Fibroblast of skin of abdomen (primary cell): Measurements from ENCODE around the gene LBHD2. TPM values are rescaled to one million over a fixed set of nuclear protein-coding genes. Genes with fewer than 3 reads are reported as not detected.
"Not testable (repeated sequence)": the region's sequence is repeated elsewhere in the genome, so short reads cannot be mapped to it uniquely, and the experiment has no call there.

Experiments used
- DNase-seq: peaks from one replicate; pipeline ENCODE4 v3.0.0-alpha.2; 2013
- polyA plus RNA-seq, 2 experiments: library from polyadenylated mRNA; unstranded; fragments of 120-200 nt; gene quantifications; one replicate each; pipeline ENCODE4 v1.2.1, GENCODE V29; 2013; ENCODE audit not compliant: insufficient read length in 2 of 2

The LBHD2 gene
- polyA plus RNA-seq (2013, experiment 1 of 2; ENCODE audit: insufficient read length), result not detected
- polyA plus RNA-seq (2013, experiment 2 of 2; ENCODE audit: insufficient read length), result not detected

- no peak for DNase-seq
These were observed at the start of gene LBHD2 for GRCh38 chr14:103084021-103084919. Gene LBHD2, plus strand, starts transcription at chr14:103084210. Its CDS starts 1,803 bp downstream, at chr14:103086013.

DNA sequence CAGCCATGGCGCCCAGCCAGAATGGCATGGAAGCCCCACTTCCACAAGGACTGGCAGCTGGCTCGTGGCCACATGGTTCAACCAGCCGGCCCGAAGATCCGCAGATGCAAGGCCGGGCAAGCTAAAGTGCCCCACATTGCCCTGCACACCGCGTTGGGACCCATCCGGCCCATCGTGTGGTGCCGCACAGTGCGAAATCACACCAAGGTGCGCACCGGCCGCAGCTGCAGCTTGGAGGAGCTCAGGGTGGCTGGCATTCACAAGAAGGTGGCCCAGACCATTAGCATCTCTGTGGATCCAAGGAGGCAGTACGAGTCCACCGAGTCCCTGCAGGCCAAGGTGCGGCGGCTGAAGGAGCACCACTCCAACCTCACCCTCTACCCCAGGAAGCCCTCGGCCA, 42.5 kb upstream of the LBHD2 start:
- no peak for DNase-seq

DNA sequence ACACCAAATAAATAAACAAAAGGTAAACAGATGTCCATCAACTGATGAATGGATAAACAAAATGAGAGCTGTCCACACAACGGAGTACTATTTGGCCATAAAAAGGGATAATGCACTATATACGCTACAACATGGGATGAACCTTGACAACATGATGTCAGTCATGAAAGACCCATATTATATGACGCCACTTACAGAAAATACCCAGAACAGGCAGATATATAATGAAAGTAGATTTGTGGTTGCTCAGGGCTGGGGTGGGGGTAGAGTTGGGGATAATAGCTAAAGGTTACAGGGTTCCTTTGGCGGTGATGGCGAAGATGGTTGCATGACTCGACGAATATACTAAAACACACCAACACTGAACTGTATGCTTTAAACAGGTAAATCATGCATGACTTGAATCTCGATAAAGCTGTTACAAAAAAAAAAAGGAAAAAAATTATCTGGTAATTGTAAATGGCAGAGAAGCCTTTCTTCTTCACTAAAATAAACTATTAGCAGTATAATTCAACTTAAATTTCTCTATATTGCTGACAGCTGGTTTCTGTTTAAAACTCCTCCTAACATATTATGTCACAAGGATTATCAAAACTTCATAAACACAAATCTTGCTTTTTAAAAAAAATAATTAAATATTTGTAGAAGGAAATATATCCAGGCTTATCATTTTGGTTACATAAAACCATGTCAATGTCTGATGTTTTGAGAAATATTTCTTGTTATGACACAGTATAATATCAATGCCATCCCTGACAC, 40.6 kb upstream of the LBHD2 start:
- no peak for DNase-seq

DNA sequence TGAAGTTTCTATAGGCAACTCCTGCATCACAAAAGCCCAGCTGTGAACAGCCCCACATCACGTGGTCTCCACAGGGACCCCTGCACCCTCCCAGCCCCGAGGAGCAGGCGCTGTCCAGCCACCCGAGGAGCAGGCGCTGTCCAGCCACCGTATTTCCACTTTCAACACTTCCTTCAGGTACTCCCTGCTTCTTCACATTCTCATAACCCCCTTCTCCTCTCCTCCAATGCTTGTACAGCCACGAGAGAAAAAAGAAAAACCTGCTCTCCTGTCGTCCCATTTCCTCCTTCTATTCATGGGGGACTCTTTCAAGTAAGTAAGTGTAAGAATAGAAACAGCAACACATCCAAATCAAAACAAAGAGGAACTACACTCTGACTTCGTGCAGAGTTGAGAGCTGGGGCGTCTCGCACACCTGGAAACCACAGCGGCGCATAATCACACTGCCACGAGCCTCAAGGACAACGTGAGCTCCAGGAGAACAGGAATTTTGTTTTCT, 38.6 kb upstream of the LBHD2 start:
- DNase-seq, result no peak

GRCh38 chr14:103047453-103047852, 36.6 kb upstream of the LBHD2 start:
- not testable (repeated sequence) for DNase-seq

- DNase-seq, result no peak
These were observed 33.1 kb upstream of the LBHD2 start for GRCh38 chr14:103050935-103051334.

DNA sequence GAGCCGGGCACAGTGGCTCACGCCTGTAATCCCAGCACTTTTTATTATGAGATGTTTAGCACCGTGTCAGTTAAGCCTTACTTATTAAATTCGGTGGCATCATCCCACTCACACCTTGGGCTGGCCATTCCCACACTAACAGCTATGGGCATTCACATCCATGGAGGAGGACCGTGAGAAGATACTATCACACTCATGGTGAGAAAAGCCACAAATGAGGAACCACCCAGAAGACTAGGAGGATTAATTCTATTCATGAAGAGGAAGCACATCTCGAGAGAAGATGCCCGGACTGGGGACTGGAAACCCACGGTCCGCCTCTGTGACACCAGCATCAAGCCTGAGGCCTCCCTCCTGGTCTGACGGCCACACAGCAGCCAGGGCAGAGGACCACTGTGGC, 31.6 kb upstream of the LBHD2 start:
- DNase-seq, result no peak

DNA sequence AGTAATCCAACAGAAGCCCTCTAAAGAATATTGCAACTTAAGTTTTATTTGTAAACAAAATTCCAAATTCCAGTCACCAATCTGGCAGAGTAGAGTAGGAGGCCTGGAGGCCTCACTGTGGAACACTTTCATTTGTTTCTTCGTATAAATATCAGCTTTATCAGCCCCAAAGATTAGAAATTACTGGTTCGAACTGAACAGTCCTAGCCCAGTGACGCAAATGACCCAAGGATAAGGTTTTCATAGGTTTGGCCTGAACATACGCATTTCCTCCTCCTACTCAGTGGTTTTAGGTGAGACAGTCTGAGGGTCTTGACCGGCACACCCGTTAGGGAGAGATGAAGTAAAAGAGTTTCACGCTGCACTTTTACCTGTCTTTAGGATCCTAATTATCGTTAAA, 28.3 kb upstream of the LBHD2 start:
- no peak for DNase-seq

GRCh38 chr14:103056322-103057027, 27.5 kb upstream of the LBHD2 start:
- DNase-seq, result peak; percentile 75

GRCh38 chr14:103057028-103057371, 27.0 kb upstream of the LBHD2 start:
- DNase-seq, result no peak

- peak; percentile 96 for DNase-seq
These were observed 26.4 kb upstream of the LBHD2 start, which contains the start of gene CDC42BPB for GRCh38 chr14:103057372-103058163. Gene CDC42BPB, minus strand, starts transcription at chr14:103057549. Its CDS starts 376 bp downstream, at chr14:103057173.

DNA sequence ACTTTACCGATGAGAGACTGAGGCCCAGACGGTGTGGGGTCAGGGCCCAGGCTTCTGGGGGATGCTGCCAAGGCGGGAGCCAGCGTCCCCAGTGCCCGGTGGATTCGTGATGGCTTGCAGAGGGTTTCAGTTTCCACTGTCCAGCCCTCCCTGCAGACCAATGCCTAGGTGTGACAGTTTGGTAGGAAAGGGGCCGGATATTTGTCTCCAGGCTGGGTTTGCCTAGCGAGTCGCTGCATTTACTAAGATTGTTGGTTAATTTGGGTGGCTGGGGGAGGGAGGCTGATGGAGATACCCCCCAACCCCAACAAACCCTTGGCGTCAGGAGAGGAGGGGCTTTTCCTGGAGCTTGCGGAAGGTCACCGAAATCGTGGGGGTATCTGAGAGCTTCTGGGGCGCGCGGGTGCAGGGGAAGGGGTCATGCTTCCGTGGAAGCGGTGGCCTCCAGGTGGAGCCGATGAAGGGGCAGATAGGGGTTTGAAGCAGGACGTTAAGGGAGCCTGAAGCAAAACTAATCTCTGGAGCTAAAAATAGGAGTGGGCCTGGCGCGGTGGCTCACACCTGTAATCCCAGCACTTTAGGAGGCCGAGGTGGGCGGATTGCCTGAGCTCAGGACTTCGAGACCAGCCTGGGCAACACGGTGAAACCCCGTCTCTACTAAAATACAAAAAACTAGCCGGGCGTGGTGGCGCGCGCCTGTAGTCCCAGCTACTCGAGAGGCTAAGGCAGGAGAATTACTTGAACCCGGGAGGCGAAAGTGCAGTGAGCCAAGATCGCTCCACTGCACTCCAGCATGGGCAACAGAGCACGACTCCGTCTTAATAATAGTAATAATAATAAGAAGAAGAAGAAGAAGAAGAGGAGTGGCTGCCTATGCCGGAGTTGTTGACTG, 25.6 kb upstream of the LBHD2 start:
- DNase-seq, result no peak

DNA sequence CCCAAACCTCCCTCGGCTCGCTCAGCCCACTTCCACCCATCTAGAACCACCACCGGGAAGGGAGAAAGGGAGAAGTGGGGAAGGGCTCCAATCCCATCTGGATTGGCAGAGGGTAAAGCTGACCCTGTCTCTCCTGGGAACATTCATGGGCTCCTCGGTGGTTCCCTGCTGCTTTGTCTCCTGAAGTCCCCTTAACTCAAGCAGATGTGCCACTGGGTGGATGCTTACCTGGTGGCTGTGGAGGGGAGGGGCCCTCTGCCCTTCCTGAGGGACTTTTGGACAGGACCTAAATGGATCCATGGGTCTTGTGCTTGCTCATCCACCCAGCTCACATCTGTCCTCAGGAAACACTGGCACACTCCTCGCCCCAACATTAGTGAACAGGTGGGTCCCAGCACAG, 24.5 kb upstream of the LBHD2 start:
- DNase-seq, result no peak

DNA sequence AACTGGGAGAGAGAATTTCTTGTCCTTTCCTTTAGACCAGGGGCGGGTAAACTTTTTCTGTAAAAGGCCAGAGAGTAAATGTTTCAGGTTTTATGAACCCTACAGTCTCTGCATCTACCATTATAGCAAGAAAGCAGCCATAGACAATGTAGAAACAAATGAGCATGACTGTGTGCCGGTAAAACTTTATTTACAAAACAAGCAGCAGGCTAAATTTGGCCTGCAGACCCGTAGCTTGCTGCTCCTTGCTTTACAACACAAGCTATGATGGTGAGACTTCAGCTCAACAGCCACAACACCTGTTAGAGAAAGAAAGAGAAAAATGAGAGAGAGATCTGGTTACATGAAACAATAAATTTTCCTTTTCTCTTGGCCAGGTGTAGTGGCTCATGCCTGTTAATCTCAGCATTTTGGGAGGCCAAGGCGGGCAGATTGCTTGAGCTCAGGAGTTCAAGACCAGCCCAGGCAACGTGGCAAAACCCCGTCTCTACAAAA, 22.5 kb upstream of the LBHD2 start:
- no peak for DNase-seq

- DNase-seq, result no peak
These were observed 19.6 kb upstream of the LBHD2 start for GRCh38 chr14:103064436-103064835.

DNA sequence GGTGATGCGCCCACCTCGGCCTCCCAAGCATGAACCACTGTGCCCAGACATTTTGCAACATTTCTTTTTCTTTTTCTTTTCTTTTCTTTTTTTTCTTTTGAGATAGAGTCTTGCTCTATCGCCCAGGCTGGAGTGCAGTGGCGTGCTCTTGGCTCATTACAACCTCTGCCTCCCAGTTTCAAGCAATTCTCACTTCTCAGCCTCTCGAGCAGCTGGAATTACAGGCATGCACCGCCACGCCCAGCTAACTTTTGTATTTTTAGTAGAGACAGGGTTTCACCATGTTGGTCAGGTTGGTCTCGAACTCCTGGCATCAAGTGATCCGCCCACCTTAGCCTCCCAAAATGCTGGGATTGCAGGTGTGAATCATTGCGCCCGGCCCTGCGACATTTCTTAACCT, 19.0 kb upstream of the LBHD2 start:
- DNase-seq, result no peak

DNA sequence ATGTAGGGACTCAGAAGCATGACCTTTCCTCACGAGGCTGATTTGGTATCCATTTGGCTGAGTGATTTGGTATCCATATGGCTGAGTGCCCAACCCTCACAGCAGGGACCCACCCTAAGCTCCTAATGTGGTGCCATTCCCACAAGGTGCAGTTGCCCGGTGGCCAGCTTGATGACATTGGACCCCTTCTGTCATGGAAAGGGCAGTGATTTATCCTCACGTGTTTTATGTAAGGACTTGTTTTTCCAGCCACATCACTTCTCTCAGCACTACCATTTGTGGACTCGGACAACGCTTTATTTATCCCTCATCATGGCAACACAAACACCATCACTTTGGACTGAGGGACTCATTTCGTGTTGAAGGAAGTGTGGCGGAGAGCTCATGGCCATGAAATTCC, 18.1 kb upstream of the LBHD2 start:
- no peak for DNase-seq

- DNase-seq, result no peak
These were observed 17.6 kb upstream of the LBHD2 start for GRCh38 chr14:103066399-103066798.

- peak; percentile 22 for DNase-seq
These were observed 16.6 kb upstream of the LBHD2 start for GRCh38 chr14:103067231-103067954.
